HG02571 (cell line): Measurements from ENCODE around the gene GDPGP1.
"Not testable (repeated sequence)": the region's sequence is repeated elsewhere in the genome, so short reads cannot be mapped to it uniquely, and the experiment has no call there.

Source experiments
- ATAC-seq: cut with Tn5 transposase; IDR thresholded peaks from one replicate; pipeline ENCODE4 v1.9.1; 2021; ENCODE audit warnings: mild to moderate bottlenecking, moderate library complexity; ENCODE audit not compliant: unreplicated experiment

GDPGP1 gene

GRCh38 chr15:90293040-90293810 lies 59.2 kb downstream of the GDPGP1 start:
- not testable (repeated sequence) for ATAC-seq

- no peak for ATAC-seq
These were observed 60.1 kb downstream of the GDPGP1 start for GRCh38 chr15:90294159-90294558.

- ATAC-seq, result no peak
These were observed 60.7 kb downstream of the GDPGP1 start for GRCh38 chr15:90294601-90295269.

GRCh38 chr15:90295270-90295648 lies 61.2 kb downstream of the GDPGP1 start:
- ATAC-seq, result no peak
